Measurements from ENCODE around the gene KDM6B. TPM values are rescaled to one million over a fixed set of nuclear protein-coding genes. Genes with fewer than 3 reads are reported as not detected.

KDM6B gene
- total RNA-seq (100 to 1,000 TPM in 3 of 5 donors, 10 to 100 TPM in 2; 87.3 to 180 (median 108) TPM), total RNA-seq (29.2 to 788 (median 228) reads per million in 29 experiments)
- total RNA-seq (2013) = 19.5 TPM

DNA sequence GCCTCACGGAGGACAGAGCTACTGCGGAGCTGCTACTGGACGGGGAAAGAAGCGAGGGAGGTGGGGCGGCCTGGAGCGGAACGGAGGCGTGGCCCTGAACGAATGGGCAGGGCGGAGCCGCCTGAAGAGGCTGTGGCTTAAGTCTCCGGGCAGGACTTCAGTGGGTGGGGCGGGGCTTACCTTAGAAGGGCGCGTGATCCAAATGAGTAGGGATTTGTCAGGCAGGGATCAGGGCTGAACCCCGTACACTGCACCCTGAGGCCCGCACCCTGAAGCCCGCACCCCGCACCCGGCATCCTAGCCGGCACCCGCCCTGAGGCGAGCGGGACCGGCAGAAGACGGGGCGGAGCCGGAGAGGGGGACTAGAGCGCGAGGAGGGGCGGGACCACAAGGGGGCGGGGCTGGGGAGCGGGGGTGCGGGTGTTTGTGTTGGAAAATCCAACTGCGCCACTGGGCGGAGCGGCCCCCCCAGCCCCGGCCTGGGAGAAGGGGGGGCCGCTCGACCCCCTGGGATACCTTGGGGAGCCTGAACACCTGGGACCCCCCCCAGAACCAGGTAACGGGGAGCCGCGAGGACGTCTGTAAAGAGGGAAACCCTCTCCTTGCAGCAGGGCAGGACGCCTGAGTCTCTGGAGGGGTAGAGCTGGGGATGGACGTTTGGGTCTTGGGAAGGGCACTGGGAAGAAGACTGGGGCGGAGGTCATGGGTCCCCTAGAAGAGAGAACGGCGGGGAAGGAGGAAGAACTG lies at the start of gene KDM6B:
KDM6B (plus strand) TSS at position 423 of the 747 bp plus-strand sequence. CDS start 11,338 bp downstream, outside the sequence.
- Histone ChIP-seq H3K36me3 (ENCODE audit: control insufficient read depth in 2 of 2, extremely low read depth in 1 of 2, insufficient read depth in 1 of 2, low read length in 1 of 2) (no peaks in the 10 kb centered on the region), H3K4me1 (ENCODE audit: control insufficient read depth in 1 of 2, extremely low read depth in 1 of 2, insufficient read depth in 2 of 2, low read length in 2 of 2) (peaks cover 21 to 51% of the 10 kb centered on the region in 2 experiments), H3K4me3 (ENCODE audit: control insufficient read depth in 1 of 2, extremely low read depth in 1 of 2, low read length in 1 of 2) (peak within 1 kb of the TSS; percentile 90), H3K27me3 (replicated peaks in 1 of 2; ENCODE audit: control insufficient read depth in 2 of 2, extremely low read depth in 1 of 2, insufficient read depth in 2 of 2, low read length in 1 of 2) (peaks cover 0 to 20% of the 10 kb centered on the region in 2 experiments), H3K27ac (ENCODE audit: low read length) (peak within 1 kb of the TSS; percentile 100), H3K9me3 (no peaks in the 10 kb centered on the region)
- DNase-seq = peak; percentile 71 to 92 (median 83)
- Mint-ChIP-seq H3K27me3 (peaks cover 3 to 4% of the 10 kb centered on the region in 2 donors), H3K4me1 (peaks cover 33 to 37% (median 34%) of the 10 kb centered on the region in 3 donors), H3K9me3 (no peaks in the 10 kb centered on the region), H3K4me3 (peak within 1 kb of the TSS; percentile 98 to 100 (median 98)), H3K36me3 (no peaks in the 10 kb centered on the region), H3K27ac (peak within 1 kb of the TSS; percentile 97)
- 0% methylated on average over 19 of the region's 49 CpGs for WGBS (ENCODE audit: insufficient coverage)
- CTCF ChIA-PET = interaction anchor here (0.6 to 1.8 kb wide), 9 partner anchors 9 to 219 kb away, joined by 3 to 9 read pairs (median 4); partner anchors contain the start of genes CYB5D1 (in 1 of the 2), NAA38 (in 1 of the 2) and TP53 (in 1 of the 2)
- POLR2A ChIA-PET = interaction anchor here (0.5 to 1.6 kb wide), 10 partner anchors 9 to 153 kb away, joined by 3 to 11 read pairs (median 5); partner anchors contain the start of gene NAA38 (in 1 of the 2)
- peak; percentile 53 to 69 (median 66) for ATAC-seq (replicated peaks in 1 of 4)

DNA sequence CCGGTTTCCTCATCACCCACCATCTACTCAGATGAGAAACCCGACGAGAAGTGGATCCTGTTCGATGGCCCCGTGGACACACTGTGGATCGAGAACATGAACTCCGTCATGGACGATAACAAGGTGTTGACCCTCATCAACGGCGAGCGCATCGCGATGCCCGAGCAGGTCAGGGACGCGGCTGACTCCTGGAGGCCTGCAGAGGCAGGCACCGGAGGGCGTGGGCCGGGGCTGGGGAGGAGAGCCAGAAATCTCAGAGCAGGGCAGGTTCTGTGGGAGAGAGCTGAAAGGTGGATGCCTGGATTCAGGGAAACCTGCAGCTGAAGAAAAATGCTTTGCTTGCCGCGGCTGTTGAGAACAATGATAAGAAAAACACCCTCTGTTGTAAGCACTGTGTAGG lies 47.2 kb upstream of the KDM6B start:
- peaks cover 0 to 9% of the 10 kb centered on the region in 2 donors for H3K27me3 Mint-ChIP-seq
- DNase-seq (no peak), ATAC-seq (replicated peaks in 1 of 4) (no peak)
- H3K27me3 ChIP-seq (replicated peaks in 1 of 2; ENCODE audit: control insufficient read depth in 2 of 2, extremely low read depth in 1 of 2, insufficient read depth in 2 of 2, low read length in 1 of 2) = peaks cover 0 to 22% of the 10 kb centered on the region in 2 experiments
- no peaks in the 10 kb centered on the region for H3K36me3 ChIP-seq (ENCODE audit: control insufficient read depth in 2 of 2, extremely low read depth in 1 of 2, insufficient read depth in 1 of 2, low read length in 1 of 2)
- no peaks in the 10 kb centered on the region for H3K4me1 ChIP-seq (ENCODE audit: control insufficient read depth in 1 of 2, extremely low read depth in 1 of 2, insufficient read depth in 2 of 2, low read length in 2 of 2)
- H3K9me3 ChIP-seq = no peaks in the 10 kb centered on the region
- 96% methylated on average over 13 of the region's 21 CpGs for WGBS (ENCODE audit: insufficient coverage)
- H3K27ac Mint-ChIP-seq = no peak overlapping the region
- no peaks in the 10 kb centered on the region for H3K4me1 Mint-ChIP-seq
- H3K4me3 ChIP-seq (ENCODE audit: control insufficient read depth in 1 of 2, extremely low read depth in 1 of 2, low read length in 1 of 2) = no peak overlapping the region
- no peaks in the 10 kb centered on the region for H3K36me3 Mint-ChIP-seq
- no peak overlapping the region for H3K4me3 Mint-ChIP-seq
- H3K9me3 Mint-ChIP-seq = no peaks in the 10 kb centered on the region
- ChIA-PET CTCF (no interaction called here), POLR2A (interaction anchor here in 1 of 2 donors (0.6 kb wide), 1 partner anchor 903 kb away, joined by 4 read pairs; no protein-coding TSS in a partner anchor)
- no peak overlapping the region for H3K27ac ChIP-seq (ENCODE audit: low read length)

DNA sequence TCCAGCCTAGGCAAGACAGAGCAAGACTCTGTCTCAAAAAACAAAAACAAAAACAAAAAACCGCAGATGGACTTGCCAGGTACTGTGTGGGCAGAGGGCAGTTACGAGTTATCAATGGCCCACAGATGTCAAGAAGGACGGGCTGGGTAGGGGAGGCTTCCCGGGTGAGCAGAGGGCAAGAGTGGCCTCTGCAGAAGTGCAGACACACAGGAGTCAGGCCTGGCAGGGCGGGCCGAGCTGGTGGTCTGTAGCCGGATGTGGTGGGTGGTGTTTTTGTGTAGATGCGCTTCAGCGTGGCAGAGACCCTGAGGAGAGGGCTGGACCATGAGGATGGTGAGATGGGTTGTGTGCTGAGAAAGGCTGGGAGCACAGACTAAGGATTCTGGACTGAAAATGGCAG lies 44.9 kb upstream of the KDM6B start:
- Mint-ChIP-seq H3K4me1 (no peaks in the 10 kb centered on the region), H3K4me3 (no peak overlapping the region), H3K27me3 (peaks cover 0 to 7% of the 10 kb centered on the region in 2 donors), H3K36me3 (no peaks in the 10 kb centered on the region), H3K9me3 (no peaks in the 10 kb centered on the region), H3K27ac (no peak overlapping the region)
- POLR2A ChIA-PET = no interaction called here
- WGBS (ENCODE audit: insufficient coverage) = 67% methylated on average over 5 of the region's 9 CpGs
- Histone ChIP-seq H3K27me3 (replicated peaks in 1 of 2; ENCODE audit: control insufficient read depth in 2 of 2, extremely low read depth in 1 of 2, insufficient read depth in 2 of 2, low read length in 1 of 2) (peaks cover 0 to 32% of the 10 kb centered on the region in 2 experiments), H3K4me1 (ENCODE audit: control insufficient read depth in 1 of 2, extremely low read depth in 1 of 2, insufficient read depth in 2 of 2, low read length in 2 of 2) (no peaks in the 10 kb centered on the region), H3K36me3 (ENCODE audit: control insufficient read depth in 2 of 2, extremely low read depth in 1 of 2, insufficient read depth in 1 of 2, low read length in 1 of 2) (no peaks in the 10 kb centered on the region), H3K4me3 (ENCODE audit: control insufficient read depth in 1 of 2, extremely low read depth in 1 of 2, low read length in 1 of 2) (no peak overlapping the region), H3K9me3 (no peaks in the 10 kb centered on the region), H3K27ac (ENCODE audit: low read length) (no peak overlapping the region)
- DNase-seq (no peak), ATAC-seq (replicated peaks in 1 of 4) (no peak)
- CTCF ChIA-PET = no interaction called here

DNA sequence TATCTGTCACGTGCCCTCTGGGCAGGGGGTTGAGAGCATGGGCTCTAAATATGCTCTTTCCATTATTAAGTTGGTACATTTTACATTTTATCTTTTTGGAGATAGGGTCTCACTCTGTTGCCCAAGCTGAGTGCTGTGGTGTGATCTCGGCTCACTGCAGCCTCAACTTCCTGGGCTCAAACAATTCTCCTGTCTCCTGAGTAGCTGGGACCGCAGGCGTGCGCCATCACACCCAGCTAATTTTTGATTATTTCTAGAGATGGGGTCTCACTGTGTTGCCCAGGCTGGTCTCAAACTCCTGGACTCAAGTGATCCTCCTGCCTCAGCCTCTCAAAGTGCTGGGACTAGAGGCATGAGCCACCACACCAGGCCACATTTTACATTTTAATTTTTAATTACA lies 43.9 kb upstream of the KDM6B start:
- ATAC-seq (replicated peaks in 1 of 4) = no peak
- Mint-ChIP-seq H3K4me1 (no peaks in the 10 kb centered on the region), H3K4me3 (no peak overlapping the region), H3K27ac (no peak overlapping the region), H3K9me3 (no peaks in the 10 kb centered on the region), H3K36me3 (no peaks in the 10 kb centered on the region), H3K27me3 (peaks cover 0 to 10% of the 10 kb centered on the region in 2 donors)
- H3K4me3 ChIP-seq (ENCODE audit: control insufficient read depth in 1 of 2, extremely low read depth in 1 of 2, low read length in 1 of 2) = no peak overlapping the region
- DNase-seq = no peak
- no peak overlapping the region for H3K27ac ChIP-seq (ENCODE audit: low read length)
- ChIA-PET CTCF (no interaction called here), POLR2A (no interaction called here)
- H3K36me3 ChIP-seq (ENCODE audit: control insufficient read depth in 2 of 2, extremely low read depth in 1 of 2, insufficient read depth in 1 of 2, low read length in 1 of 2) = no peaks in the 10 kb centered on the region
- peaks cover 0 to 35% of the 10 kb centered on the region in 2 experiments for H3K27me3 ChIP-seq (replicated peaks in 1 of 2; ENCODE audit: control insufficient read depth in 2 of 2, extremely low read depth in 1 of 2, insufficient read depth in 2 of 2, low read length in 1 of 2)
- WGBS (ENCODE audit: insufficient coverage) = 80% methylated on average over 1 of the region's 5 CpGs
- no peaks in the 10 kb centered on the region for H3K4me1 ChIP-seq (ENCODE audit: control insufficient read depth in 1 of 2, extremely low read depth in 1 of 2, insufficient read depth in 2 of 2, low read length in 2 of 2)
- H3K9me3 ChIP-seq = no peaks in the 10 kb centered on the region

DNA sequence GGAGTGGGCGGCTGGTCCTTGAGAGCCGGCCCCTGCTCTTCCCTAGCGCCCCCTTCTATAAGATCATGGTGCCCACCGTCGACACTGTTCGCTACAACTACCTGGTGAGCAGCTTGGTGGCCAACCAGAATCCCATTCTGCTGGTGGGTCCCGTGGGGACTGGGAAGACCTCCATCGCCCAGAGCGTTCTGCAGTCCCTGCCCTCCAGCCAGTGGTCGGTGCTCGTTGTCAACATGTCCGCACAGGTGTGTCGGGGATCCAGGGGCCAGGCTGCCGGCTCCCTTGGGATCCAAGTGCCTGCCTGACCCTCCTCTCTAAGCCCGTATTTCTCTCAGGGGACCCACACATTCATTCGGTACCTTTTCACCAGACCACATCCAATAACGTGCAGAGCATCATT lies 41.4 kb upstream of the KDM6B start:
- H3K36me3 Mint-ChIP-seq = no peaks in the 10 kb centered on the region
- H3K27me3 ChIP-seq (replicated peaks in 1 of 2; ENCODE audit: control insufficient read depth in 2 of 2, extremely low read depth in 1 of 2, insufficient read depth in 2 of 2, low read length in 1 of 2) = peaks cover 0 to 34% of the 10 kb centered on the region in 2 experiments
- H3K4me3 ChIP-seq (ENCODE audit: control insufficient read depth in 1 of 2, extremely low read depth in 1 of 2, low read length in 1 of 2) = no peak overlapping the region
- H3K4me1 ChIP-seq (ENCODE audit: control insufficient read depth in 1 of 2, extremely low read depth in 1 of 2, insufficient read depth in 2 of 2, low read length in 2 of 2) = no peaks in the 10 kb centered on the region
- no peak for ATAC-seq (replicated peaks in 1 of 4)
- POLR2A ChIA-PET = no interaction called here
- H3K4me3 Mint-ChIP-seq = no peak overlapping the region
- 88% methylated on average over 15 of the region's 17 CpGs for WGBS (ENCODE audit: insufficient coverage)
- H3K4me1 Mint-ChIP-seq = no peaks in the 10 kb centered on the region
- no peak for DNase-seq
- H3K9me3 Mint-ChIP-seq = no peaks in the 10 kb centered on the region
- H3K36me3 ChIP-seq (ENCODE audit: control insufficient read depth in 2 of 2, extremely low read depth in 1 of 2, insufficient read depth in 1 of 2, low read length in 1 of 2) = no peaks in the 10 kb centered on the region
- H3K27me3 Mint-ChIP-seq = peaks cover 4 to 11% of the 10 kb centered on the region in 2 donors
- no peaks in the 10 kb centered on the region for H3K9me3 ChIP-seq
- no peak overlapping the region for H3K27ac ChIP-seq (ENCODE audit: low read length)
- no peak overlapping the region for H3K27ac Mint-ChIP-seq
- CTCF ChIA-PET = no interaction called here

DNA sequence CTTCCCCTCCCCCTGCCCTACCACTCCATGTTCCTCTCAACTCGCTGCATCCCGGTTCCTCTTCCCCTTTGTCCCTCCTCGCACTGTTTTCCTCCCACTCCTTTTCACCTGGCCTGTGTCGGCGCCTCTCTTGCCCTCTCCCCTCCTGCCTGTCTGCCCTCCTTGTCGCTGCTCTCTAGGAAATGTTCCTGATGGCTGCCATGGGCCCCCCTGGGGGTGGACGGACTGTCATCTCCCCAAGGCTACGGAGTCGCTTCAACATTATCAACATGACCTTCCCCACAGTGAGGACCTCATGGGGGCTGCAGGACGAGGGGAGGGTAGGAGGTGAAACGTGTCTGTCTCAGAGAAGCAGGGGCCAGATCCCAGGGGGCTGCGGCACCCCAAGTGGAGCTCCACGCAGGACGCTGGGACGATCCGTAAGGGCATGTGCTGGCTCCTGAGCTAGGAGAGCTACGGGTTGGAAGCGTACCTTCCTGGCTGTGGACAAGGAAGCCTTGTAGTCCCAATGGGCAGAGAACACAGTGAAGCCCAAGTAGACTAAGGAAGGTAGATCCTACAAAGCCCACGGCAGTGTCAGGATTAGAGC lies 39.8 kb upstream of the KDM6B start:
- Mint-ChIP-seq H3K4me3 (no peak overlapping the region), H3K4me1 (no peaks in the 10 kb centered on the region), H3K27ac (no peak overlapping the region), H3K36me3 (no peaks in the 10 kb centered on the region), H3K27me3 (peaks cover 4 to 15% of the 10 kb centered on the region in 2 donors), H3K9me3 (no peaks in the 10 kb centered on the region)
- H3K36me3 ChIP-seq (ENCODE audit: control insufficient read depth in 2 of 2, extremely low read depth in 1 of 2, insufficient read depth in 1 of 2, low read length in 1 of 2) = no peaks in the 10 kb centered on the region
- 86% methylated on average over 8 of the region's 19 CpGs for WGBS (ENCODE audit: insufficient coverage)
- ChIA-PET POLR2A (no interaction called here), CTCF (interaction anchor here in 1 of 2 donors (0.7 to 0.8 kb wide), 2 partner anchors 12 to 434 kb away, joined by 3 to 6 read pairs; no protein-coding TSS in a partner anchor)
- H3K4me1 ChIP-seq (ENCODE audit: control insufficient read depth in 1 of 2, extremely low read depth in 1 of 2, insufficient read depth in 2 of 2, low read length in 2 of 2) = no peaks in the 10 kb centered on the region
- DNase-seq (no peak), ATAC-seq (replicated peaks in 1 of 4) (no peak)
- H3K27ac ChIP-seq (ENCODE audit: low read length) = no peak overlapping the region
- no peaks in the 10 kb centered on the region for H3K9me3 ChIP-seq
- H3K27me3 ChIP-seq (replicated peaks in 1 of 2; ENCODE audit: control insufficient read depth in 2 of 2, extremely low read depth in 1 of 2, insufficient read depth in 2 of 2, low read length in 1 of 2) = peaks cover 0 to 42% of the 10 kb centered on the region in 2 experiments
- no peak overlapping the region for H3K4me3 ChIP-seq (ENCODE audit: control insufficient read depth in 1 of 2, extremely low read depth in 1 of 2, low read length in 1 of 2)

Data from T-cell (primary cell).